GM21529 (cell line): ENCODE measurements around the gene NOP53.
A peak's percentile ranks its signal among the peaks of the same experiment; 100 is the strongest.
"Not testable (repeated sequence)": the region's sequence is repeated elsewhere in the genome, so short reads cannot be mapped to it uniquely, and the experiment has no call there.

ENCODE experiments used
- ATAC-seq: cut with Tn5 transposase; IDR thresholded peaks from one replicate; pipeline ENCODE4 v1.9.1; 2021; ENCODE audit not compliant: unreplicated experiment

The NOP53 gene

DNA sequence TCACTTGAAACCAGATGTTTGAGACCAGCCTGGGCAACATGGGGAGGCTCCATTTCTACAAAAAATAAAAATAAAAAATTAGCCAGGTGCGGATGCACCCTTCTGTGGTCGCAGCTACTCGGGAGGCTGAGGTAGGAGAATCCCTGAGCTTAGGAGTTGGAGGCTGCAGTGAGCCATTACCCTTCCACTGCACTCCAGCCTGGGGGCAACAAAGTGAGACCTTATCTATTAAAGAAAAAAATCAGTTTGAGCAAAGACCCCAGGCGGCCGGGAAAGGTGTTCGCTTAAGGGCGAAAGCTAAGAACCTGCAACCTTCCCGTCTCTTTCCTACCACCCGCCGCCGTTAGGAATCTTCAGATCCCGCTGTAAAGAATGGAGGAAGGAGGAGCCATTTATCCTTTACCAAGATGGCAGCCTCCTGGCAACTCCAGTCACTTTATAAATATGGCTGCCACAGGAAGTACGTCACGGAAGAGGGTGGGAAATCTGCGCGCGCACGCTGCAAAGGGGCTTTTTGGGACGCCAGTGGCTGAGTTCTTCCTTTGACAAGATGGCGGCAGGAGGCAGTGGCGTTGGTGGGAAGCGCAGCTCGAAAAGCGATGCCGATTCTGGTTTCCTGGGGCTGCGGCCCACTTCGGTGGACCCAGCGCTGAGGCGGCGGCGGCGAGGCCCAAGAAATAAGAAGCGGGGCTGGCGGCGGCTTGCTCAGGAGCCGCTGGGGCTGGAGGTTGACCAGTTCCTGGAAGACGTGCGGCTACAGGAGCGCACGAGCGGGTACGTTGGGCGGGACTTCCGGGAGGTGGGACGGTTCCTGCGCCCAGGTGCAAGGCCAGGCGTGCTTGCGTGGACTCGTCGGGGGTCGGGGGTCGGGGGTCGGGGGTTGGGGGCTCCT is at the start of gene NOP53:
NOP53 (plus strand) TSS at position 537 of the 892 bp plus-strand sequence; CDS start at position 551, 14 bp downstream.
- peak; percentile 59 for ATAC-seq

DNA sequence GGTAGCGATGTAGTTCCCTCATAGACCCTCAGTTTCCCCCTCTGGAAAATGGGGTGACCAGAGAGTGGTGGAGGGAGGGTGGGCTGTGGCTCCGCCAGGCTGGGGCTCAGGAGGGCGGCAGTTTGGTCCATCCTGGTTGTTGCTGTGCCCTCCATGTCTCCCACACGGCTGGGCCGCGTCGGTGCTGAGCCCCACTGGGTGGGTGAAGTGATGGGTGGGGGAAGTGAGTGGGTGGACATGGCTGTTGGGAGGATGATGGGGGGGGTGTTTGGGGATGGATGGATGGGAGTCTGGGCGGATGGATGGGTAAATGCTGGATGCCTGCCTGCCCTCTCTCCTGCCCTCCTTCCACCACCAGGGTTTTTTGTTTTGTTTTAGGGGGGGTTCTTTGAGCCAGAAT is 48.7 kb upstream of the NOP53 start:
- ATAC-seq, result no peak

DNA sequence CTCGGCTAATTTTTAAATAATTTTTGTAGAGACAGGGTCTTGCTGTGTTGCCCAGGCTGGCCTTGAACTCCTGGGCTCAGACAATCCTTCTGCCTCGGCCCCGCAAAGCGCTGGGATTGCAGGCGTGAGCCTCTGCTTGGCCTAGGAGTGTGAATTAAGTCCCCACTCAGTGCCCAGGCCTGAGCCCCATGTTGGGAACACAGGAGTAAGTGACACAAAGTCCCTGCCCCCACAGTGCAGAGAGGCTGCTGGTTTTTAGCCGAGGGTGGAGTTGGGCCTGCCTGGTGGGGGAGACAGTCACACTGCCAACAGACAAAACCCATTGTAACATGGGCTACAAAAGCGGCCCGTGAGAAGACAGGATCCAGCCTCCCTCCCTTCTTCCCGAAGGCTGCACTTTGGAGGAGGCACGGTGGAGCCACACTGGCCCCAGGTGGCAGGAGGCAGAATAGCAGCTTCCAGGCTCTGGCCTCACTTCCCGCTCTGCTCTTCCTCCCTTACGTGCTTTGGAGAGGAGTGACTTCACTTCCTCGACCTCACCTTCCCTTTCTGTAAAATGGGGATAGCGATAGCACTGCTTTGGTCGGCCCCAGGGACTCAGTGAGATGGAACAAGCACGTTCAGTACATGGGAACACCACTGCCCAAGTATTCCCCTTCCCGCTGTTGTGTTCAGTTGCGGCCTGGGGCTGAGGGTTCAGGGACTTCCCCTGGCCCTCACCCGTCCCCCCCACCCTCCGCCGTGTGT is 47.3 kb upstream of the NOP53 start:
- ATAC-seq, result no peak

DNA sequence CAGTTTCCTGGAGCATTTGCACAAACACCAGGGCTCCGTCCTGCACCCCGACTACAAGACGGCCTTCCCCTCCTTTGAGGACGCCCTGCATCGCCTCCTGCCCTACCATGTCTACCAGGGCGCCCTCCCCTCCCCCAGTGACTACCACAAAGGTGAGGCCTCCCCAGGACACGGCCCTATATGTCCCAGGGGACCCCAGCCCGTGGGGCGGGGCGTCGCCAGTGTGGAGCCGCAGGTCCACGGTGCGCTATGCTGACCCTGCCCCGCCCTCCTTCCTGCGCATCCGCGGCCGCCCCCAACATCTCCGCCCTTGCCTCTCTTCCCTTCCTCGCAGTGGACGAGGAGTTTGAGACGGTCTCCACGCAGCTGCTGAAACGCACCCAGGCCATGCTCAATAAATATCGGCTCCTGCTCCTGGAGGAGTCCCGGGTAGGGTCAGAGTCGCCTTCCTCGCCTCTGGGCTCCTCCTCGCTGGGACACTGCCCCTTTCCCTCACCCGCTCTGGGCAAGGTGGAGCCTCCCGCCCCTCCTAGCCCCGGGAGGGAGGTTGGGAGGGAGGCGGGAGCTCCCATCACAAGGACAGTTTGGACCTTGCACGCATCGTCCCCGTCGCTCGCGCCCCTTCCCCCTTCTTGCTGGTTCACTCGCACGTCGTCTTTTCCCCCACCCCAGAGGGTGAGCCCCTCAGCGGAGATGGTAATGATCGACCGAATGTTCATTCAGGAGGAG is 46.6 kb upstream of the NOP53 start:
- ATAC-seq, result no peak

DNA sequence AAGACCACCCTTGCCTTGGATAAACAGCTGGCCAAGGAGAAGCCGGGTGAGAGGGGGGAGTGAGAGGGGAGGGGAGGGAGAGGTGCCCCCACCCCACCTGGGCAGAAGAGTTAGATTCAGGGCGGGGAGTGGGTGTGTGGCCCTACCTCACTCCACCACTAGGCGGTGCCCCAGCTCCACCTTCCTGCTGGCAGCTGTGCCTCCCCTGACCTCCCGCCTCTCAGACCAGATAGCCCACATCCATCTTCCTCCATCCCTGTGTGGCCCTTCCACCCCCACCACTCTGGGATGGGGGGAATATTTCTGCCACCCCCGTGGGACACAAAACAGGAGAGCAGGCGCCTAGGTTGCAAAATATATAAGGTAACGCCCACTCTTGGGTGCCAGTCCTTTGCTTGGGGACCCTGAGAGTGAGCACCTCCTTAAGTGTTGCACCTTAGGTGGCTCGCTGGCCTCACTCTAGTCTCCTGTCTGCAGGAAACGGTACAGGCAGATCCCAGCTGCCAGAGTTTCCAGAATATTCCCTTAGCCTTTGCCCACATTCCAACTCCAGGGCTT is 45.9 kb upstream of the NOP53 start:
- ATAC-seq, result no peak

DNA sequence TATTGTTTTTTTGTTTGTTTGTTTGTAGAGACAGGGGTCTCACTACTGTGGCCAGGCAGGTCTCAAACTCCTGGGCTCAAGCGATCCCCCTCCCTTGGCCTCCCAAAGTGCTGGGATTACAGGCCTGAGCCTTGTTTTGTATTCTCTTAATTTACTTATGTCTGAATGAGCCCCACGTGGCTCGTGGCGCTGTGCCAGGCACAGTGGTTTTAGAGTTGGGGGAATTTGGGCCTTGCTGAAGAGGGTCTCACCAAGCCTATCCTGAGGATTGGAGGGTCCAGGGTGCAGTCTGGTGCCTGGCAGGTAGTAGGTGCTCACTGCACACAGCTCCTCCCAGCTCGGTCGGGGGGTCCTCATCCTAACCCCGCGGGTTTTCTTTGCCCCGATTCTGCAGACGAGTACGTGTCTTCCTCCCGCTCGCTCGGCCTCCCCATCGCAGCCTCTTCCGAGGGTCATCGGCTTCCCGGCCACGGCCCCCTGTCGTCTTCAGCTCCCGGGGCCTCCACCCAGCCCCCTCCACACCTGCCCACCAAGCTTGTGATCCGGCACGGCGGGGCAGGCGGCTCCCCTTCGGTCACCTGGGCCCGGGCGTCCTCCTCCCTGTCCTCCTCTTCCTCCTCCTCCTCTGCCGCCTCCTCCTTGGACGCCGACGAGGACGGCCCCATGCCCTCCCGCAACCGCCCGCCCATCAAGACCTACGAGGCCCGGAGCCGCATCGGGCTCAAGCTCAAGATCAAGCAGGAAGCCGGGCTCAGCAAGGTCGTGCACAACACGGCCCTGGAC is 44.2 kb upstream of the NOP53 start:
- no peak for ATAC-seq

DNA sequence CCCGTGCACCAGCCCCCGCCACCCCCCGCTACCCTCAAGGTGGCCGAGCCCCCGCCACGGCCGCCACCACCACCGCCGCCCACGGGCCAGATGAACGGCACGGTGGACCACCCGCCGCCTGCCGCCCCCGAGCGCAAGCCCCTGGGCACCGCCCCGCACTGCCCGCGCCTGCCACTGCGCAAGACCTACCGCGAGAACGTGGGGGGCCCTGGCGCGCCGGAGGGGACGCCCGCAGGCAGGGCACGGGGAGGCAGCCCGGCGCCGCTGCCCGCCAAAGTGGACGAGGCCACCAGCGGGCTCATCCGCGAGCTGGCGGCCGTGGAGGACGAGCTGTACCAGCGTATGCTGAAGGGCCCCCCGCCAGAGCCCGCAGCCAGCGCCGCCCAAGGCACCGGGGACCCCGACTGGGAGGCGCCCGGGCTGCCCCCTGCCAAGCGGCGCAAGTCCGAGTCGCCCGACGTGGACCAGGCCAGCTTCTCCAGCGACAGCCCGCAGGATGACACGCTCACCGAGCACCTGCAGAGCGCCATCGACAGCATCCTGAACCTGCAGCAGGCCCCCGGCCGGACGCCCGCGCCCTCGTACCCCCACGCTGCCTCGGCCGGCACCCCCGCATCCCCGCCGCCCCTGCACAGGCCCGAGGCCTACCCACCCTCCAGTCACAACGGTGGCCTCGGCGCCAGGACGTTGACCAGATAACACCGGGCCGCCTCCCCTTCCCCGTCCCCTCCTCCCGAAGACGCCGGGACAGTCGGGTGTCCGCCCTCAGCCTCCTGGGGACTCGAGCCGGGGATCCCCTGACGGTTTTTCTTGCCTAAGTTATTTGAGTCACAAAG is 43.4 kb upstream of the NOP53 start:
- ATAC-seq, result no peak

DNA sequence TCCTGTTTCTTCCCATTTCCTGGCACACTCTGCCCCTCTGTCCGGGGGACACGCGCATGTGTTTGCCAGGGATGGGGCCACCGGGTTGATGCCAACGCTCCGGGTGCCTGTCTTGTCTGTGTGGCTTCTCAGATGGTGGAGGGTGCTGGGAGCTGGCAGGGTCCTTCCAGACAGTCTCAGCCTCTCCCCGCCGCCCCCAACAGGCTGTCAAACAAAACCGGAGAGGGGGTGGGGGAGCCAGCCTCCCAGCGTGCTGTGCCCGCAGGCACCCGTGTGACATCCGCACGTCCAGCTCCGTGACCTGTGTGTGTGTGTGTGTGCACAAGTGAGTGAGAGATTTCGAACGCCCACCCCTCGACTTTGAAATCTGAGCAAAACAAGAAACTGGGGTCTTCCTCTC is 42.7 kb upstream of the NOP53 start:
- ATAC-seq, result no peak

DNA sequence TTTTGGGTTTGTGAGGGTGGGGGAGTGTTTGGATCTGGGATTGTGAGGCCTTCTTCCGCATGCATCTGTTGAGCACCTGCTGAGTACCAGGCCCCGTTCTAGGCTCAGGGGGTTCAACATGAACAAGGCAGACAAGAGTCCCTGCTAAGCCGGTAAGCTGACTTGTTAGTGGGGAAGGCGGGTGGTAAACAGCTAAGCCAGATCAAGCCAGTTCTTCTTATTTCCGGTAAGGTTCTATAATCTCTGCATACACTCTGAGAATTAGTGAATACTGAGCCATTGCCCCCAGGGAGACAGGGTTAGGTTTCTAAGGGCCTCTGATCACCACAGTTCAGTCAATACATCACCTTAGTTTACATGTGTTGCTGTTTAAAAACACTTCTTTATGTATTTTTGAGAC is 42.0 kb upstream of the NOP53 start:
- no peak for ATAC-seq

DNA sequence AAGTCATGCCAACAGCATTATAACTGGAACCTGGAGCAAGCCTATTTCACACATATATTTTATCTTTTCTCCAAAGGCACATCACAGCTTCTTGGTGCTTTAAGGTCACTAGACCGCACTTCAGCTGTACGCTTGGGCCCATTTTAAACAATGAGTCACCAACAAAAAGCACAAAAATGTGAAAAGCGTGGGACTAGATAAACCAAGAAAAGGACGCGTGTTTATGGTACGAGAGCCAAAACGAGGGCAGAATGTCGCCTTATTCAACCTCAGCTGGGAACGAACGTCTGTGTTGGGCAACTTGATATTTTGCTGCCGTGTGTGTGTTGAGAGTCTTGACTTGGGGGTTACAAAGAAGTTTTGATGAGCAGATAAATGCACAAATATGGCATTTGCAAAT is 41.3 kb upstream of the NOP53 start:
- no peak for ATAC-seq

DNA sequence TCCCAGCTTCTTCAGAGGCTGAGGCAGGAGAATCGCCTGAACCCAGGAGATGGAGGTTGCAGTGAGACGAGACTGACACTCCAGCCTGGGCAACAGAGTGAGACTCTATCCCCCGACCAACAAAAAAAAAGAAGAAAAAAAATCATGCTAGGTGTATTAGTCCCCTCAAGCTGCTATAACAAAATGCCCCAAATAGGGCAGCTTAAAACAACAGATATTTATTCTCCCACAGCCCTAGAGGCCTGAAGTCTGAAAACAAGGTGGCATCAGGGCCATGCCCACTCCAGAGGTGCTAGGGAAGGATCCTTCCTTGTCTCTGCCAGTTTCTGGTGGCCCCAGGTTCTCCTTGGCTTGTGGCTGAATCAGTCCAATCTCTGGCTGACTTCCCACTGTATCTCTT is 40.7 kb upstream of the NOP53 start:
- ATAC-seq, result no peak

DNA sequence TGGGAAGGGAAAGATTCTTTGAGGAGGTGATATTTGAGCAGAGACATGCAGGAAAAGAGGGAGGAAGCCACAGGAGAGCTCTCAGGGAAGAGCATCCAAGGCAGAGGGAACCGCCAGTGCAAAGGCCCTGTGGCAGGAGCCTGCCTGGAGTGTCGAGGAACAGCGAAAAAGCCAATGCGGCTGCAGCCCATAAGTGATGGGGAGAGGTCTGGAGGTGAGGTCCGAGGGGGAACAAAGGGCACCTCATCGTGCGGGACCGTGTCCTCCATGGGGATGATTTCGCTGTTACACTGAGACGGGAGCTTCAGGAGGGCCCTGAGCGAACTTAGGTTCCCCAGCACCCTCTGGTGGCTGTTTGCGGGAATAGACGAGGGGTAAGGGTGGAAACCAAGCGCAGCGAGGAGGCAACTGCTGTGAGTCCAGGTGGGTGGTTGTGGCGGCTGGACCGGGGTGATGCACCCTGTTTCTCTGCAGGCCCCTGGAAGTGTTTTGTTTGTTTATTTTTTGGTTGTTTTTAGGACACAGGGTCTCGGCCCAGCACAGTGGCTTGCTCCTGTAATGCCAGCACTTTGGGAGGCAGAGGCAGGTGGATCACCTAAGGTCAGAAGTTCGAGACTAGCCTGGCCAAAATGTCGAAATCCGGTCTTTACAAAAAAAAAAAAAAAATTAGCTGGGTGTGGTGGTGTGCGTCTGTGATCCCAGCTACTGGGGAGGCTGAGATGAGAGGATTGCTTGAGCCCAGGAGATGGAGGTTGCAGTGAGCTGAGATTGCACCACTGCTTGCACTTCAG is 38.0 kb upstream of the NOP53 start:
- ATAC-seq, result no peak

DNA sequence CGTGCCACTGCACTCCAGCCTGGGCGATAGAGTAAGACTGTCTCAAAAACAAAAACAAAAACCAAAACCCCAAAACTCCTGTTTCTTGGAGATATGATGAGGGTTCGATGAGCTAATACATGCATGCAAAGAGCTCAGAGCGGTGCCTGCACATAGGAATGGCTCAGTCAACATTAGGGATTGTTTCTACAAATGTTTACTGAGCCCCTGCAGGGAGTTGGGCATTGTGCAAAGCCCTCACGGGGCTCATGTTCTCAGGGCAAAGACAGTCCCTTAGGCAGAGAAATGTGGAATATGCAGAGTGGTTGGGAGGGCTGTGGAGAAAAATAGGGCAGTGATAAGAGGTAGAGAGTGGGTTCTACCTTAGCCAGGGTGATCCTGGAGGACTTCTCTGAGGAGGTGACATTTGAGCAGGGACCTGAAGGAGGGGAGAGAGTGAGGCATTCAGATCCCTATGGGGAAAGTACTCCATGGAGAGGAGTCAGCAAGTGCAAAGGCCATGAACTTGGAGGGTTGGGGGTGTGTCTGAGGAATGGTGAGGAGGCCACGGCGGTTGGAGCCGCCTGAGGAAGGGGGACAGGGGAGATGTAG is 33.6 kb upstream of the NOP53 start:
- no peak for ATAC-seq

DNA sequence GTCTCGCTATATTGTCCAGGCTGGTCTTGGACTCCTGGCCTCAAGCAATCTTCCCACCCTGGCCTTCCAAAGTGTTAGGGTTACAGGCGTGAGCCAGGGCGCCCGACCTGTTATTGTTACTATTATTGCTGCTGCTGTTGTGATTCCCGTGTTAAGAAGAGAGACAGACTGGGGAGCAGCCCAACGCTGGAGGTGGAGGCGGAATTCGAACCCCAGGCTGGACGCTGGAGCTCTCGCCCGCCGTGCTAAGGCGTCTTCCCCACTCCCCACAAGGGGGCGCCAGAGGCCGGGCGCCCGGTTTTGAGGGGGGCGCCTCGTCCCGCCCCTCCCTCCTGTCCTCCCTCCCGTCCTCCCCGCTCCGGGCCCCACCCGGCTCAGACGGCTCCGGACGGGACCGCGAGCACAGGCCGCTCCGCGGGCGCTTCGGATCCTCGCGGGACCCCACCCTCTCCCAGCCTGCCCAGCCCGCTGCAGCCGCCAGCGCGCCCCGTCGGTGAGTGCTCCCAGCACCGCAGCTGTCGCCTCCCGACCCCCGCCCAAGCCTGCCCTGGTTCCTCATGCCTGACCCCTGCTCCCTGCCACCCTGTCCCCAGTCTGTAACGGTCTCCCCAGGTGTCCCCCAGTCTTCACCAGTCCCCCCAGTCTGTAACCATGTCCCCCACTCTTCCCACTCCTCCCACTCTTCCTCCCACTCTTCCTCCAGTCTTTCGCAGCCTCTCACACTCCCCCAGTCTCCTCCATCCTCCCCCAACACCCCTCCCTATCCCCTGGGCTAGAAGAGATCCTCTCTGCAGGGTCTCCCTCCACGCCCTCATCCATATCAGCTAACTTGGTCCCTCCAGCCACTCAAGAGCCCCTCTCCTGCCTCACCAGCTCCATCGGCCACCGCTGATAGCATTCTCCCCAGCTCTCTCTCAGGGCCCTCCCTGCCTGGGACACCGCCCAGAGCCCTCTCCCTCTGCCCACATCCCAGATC is 32.0 kb upstream of the NOP53 start, which contains the start of gene EHD2:
EHD2 (plus strand) TSS at position 377 of the 976 bp plus-strand sequence. CDS start 3,191 bp downstream, outside the sequence.
- no peak for ATAC-seq

DNA sequence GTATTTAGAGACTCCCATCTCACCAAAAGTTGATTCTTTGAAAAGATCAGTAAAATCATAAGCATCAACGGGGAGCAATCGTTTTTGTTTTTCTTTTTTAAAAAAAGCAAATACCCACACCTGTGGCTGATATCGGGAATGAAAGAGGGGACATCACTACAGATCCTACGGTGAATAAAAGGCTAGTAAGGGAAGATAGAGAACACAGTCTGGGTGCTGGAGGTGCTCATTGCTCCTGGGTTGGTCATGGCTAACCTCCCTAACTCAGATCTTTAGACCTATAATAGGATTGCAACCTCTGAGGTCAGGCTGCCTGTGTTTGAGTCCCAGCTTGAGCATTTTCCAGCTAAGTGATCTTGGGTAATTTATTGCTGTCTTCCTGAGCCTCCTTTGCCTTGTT is 31.0 kb upstream of the NOP53 start:
- ATAC-seq, result no peak

DNA sequence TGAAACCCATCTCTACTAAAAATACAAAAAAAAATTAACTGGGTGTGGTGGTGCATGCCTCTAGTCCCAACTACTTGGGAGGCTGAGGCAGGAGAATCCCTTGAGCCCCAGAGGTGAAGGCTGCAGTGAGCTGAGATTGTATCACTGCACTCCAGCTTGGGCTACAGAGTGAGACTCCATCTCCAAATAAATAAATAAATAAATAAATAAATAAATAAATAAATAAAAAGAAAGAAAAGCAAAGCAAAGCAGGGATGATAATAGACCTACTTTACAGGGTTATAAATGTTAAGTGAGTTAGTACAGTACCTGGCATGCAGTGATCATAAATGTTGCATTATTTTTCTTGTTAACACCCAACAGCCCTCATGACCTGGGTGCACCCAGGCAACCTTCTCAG is 30.5 kb upstream of the NOP53 start:
- ATAC-seq, result not testable (repeated sequence)

DNA sequence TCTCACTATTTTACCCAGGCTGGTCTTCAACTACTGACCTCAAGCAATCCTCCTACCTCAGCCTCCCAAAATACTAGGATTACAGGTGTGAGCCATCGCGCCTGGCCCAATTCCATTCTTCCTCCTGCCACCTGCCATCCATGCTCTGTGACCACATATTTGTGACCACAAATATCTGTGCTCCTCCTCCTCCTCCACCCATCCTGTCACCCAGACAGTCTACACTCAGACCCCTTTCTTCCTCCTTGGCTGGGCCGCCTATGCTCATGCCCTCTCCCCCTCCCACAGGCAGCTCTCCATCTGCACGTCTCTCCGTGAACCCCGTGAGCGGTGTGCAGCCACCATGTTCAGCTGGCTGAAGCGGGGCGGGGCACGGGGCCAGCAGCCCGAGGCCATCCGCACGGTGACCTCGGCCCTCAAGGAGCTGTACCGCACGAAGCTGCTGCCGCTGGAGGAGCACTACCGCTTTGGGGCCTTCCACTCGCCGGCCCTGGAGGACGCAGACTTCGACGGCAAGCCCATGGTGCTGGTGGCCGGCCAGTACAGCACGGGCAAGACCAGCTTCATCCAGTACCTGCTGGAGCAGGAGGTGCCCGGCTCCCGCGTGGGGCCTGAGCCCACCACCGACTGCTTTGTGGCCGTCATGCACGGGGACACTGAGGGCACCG is 28.9 kb upstream of the NOP53 start:
- no peak for ATAC-seq
